Right atrium auricular region (tissue), 2 donors: ENCODE measurements around the gene MYO16. TPM values are rescaled to one million over a fixed set of nuclear protein-coding genes. Genes with fewer than 3 reads are reported as not detected.

ENCODE experiments used
- DNase-seq: peaks from one replicate; pipeline ENCODE4 v3.0.0-alpha.2; 2019; ENCODE audit warnings: low spot score
- H3K27ac ChIP-seq, 2 donors: fragments of 200-600 bp; sonication (generic); 1 replicate in 1 of 2; 2 replicates in 1 of 2; pipeline ENCODE4 v1.5.1; 2016 to 2019
- H3K27me3 ChIP-seq, 2 donors: fragments of 200-600 bp; sonication (generic); one replicate each; pipeline versions ENCODE4 v1.5.1 to v1.6.0; 2017 to 2019
- H3K36me3 ChIP-seq: fragments of 200-600 bp; sonication (generic); one replicate; pipeline ENCODE4 v1.5.1; 2016
- H3K4me1 ChIP-seq, 2 donors: fragments of 200-600 bp; sonication (generic); one replicate each; pipeline versions ENCODE4 v1.5.1 to v1.6.0; 2017 to 2019
- H3K4me3 ChIP-seq, 2 donors: fragments of 200-600 bp; sonication (generic); 1 replicate in 1 of 2; 2 replicates in 1 of 2; pipeline ENCODE4 v1.5.1; 2017 to 2019; ENCODE audit warnings: mild to moderate bottlenecking in 1 of 2, moderate library complexity in 1 of 2
- H3K9me3 ChIP-seq, 2 donors: fragments of 200-600 bp; sonication (generic); one replicate each; pipeline ENCODE4 v1.5.1; 2019
- CTCF ChIP-seq, 2 donors: fragments of 200-600 bp; sonication (generic); IDR thresholded peaks; one replicate each; pipeline ENCODE4 v1.5.1; 2019; ENCODE audit warnings: antibody characterized with exemption in 2 of 2
- total RNA-seq, 2 donors: library from RNA; depleted of rRNA; stranded (reverse); fragments of >200 nt; gene quantifications; one replicate each; pipeline ENCODE4 v1.1.0, GENCODE V29; 2016

MYO16 gene
- total RNA-seq, 2 donors from 2014 or later = 1.1 to 1.8 TPM

GRCh38 chr13:109253316-109253715 is 623.9 kb downstream of the MYO16 start:
- no peak for DNase-seq
- Histone ChIP-seq H3K4me3 (no peak overlapping the region), H3K4me1 (no peaks in the 10 kb centered on the region), H3K9me3 (peaks cover 0 to 9% of the 10 kb centered on the region in 2 donors), H3K27me3 (no peaks in the 10 kb centered on the region), H3K27ac (no peak overlapping the region), H3K36me3 (no peaks in the 10 kb centered on the region)
- TF ChIP-seq CTCF (IDR thresholded peaks at IDR 0.05) = no peak

GRCh38 chr13:109254274-109254673 is 624.9 kb downstream of the MYO16 start:
- peaks cover 0 to 6% of the 10 kb centered on the region in 2 donors for H3K9me3 ChIP-seq
- no peaks in the 10 kb centered on the region for H3K4me1 ChIP-seq
- DNase-seq = no peak
- H3K27me3 ChIP-seq = no peaks in the 10 kb centered on the region
- TF ChIP-seq CTCF (IDR thresholded peaks at IDR 0.05) = no peak
- H3K36me3 ChIP-seq = no peaks in the 10 kb centered on the region
- H3K4me3 ChIP-seq = no peak overlapping the region
- H3K27ac ChIP-seq = no peak overlapping the region

- Histone ChIP-seq H3K9me3 (peaks cover 0 to 6% of the 10 kb centered on the region in 2 donors), H3K36me3 (no peaks in the 10 kb centered on the region), H3K4me3 (no peak overlapping the region), H3K27me3 (no peaks in the 10 kb centered on the region), H3K4me1 (no peaks in the 10 kb centered on the region), H3K27ac (peak overlapping the region in 1 of 2 donors; percentile 87)
- no peak for DNase-seq
- TF ChIP-seq CTCF (IDR thresholded peaks at IDR 0.05) = no peak
Observed at GRCh38 chr13:109255141-109255856, 625.9 kb downstream of the MYO16 start.

- Histone ChIP-seq H3K4me3 (no peak overlapping the region), H3K27me3 (no peaks in the 10 kb centered on the region), H3K4me1 (no peaks in the 10 kb centered on the region), H3K36me3 (no peaks in the 10 kb centered on the region), H3K27ac (peak overlapping the region; percentile 65 to 87), H3K9me3 (peaks cover 0 to 10% of the 10 kb centered on the region in 2 donors)
- peak; percentile 68 for DNase-seq
- TF ChIP-seq CTCF (IDR thresholded peaks at IDR 0.05) = no peak
Observed at GRCh38 chr13:109256866-109257760, 627.7 kb downstream of the MYO16 start.
